Epithelial cell of proximal tubule (primary cell): ENCODE data around the gene CDPF1. TPM values are rescaled to one million over a fixed set of nuclear protein-coding genes. Genes with fewer than 3 reads are reported as not detected.

Experiments
- DNase-seq: peaks from one replicate; pipeline ENCODE4 v3.0.0-alpha.2; 2011; ENCODE audit warnings: low read depth
- H3K4me3 ChIP-seq: 2 replicates; pipeline ENCODE4 v1.5.1; 2011; ENCODE audit warnings: low read depth, mild to moderate bottlenecking, low read length
- CTCF ChIP-seq: conservative IDR thresholded peaks from 2 replicates; pipeline ENCODE4 v1.5.1; 2012; ENCODE audit warnings: low read depth, mild to moderate bottlenecking, low read length
- total RNA-seq: library from RNA; depleted of rRNA; stranded (reverse); fragments of >200 nt; gene quantifications from 2 replicates; pipeline ENCODE4 v1.2.3, GENCODE V29; 2015

Gene CDPF1
- total RNA-seq, 1 donor from 2014 or later = 7.0 TPM

GRCh38 chr22:46280063-46280817 lies 30.1 kb upstream of the CDPF1 start:
- TF ChIP-seq CTCF = no peak
- DNase-seq = no peak

GRCh38 chr22:46278656-46279645 lies 28.9 kb upstream of the CDPF1 start:
- DNase-seq = no peak
- TF ChIP-seq CTCF = no peak
- no peak overlapping the region for H3K4me3 ChIP-seq

More at GRCh38 chr22:46280063-46280817, 30.1 kb upstream of the CDPF1 start:
- no peak overlapping the region for H3K4me3 ChIP-seq

GRCh38 chr22:46276563-46276962 lies 26.5 kb upstream of the CDPF1 start:
- DNase-seq = no peak
- H3K4me3 ChIP-seq = no peak overlapping the region
- TF ChIP-seq CTCF = no peak

GRCh38 chr22:46275455-46276122 lies 25.5 kb upstream of the CDPF1 start:
- no peak for DNase-seq

GRCh38 chr22:46274381-46274780 lies 24.3 kb upstream of the CDPF1 start:
- H3K4me3 ChIP-seq = no peak overlapping the region
- TF ChIP-seq CTCF = no peak
- no peak for DNase-seq

More at GRCh38 chr22:46275455-46276122, 25.5 kb upstream of the CDPF1 start:
- TF ChIP-seq CTCF = no peak
- no peak overlapping the region for H3K4me3 ChIP-seq

- TF ChIP-seq CTCF = no peak
- no peak overlapping the region for H3K4me3 ChIP-seq
- DNase-seq = no peak
Observed at GRCh38 chr22:46273432-46274148, 23.5 kb upstream of the CDPF1 start.
